GM21737 (cell line): Measurements from ENCODE around the gene ATG5.
"Not testable (repeated sequence)": the region's sequence is repeated elsewhere in the genome, so short reads cannot be mapped to it uniquely, and the experiment has no call there.

Experiments used
- ATAC-seq: cut with Tn5 transposase; IDR thresholded peaks from one replicate; pipeline ENCODE4 v1.9.1; 2021; ENCODE audit warnings: mild to moderate bottlenecking, moderate library complexity; ENCODE audit not compliant: unreplicated experiment

ATG5 gene

GRCh38 chr6:106315765-106316374, 9.7 kb downstream of the ATG5 start:
- ATAC-seq = no peak

DNA sequence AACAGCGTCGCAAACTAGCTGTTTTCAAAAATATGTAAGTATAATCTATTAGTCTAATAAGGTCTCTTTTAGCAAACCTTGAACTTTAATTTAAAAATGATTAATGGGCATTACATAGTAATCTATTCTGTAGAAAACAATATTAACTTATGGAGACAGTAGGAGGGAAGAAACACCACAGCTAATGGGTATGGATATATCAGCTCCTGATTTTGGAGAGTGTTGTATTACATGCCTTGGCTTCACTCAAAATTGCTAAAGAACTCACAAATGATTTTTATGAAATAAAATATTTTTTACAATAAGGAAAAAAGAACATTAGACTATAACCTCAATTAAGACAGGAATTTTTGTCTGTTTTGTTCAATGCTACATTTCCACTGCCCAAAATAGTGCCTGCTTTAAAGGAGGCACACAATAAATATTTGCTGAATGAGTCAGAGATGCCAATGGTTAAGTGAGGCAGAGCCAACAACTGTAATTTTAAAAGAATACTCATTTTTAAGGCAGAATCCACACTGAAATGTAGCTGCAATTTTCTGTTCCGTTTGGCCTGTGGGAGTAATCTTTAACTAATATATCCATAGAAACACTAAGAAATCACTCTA, 15.7 kb downstream of the ATG5 start:
- ATAC-seq = no peak

DNA sequence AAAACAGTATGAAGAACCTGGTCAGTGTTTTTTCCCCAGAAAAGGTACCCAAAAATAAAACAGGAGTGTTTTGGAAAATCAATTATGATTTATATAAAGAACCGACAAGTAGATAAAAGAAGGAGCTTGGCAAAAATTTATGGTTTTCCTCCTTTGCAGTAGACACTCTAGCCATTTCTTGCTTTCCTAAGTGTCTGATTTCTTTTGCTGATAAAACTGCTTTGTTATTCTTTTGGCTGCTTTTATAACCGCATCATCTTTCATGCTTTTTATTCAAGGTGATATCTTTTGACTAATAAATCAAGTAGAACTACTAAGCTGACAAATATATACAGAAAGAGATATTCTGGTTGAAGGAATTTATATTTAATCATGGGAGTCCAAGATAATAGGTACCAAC, 16.6 kb downstream of the ATG5 start:
- ATAC-seq = no peak

GRCh38 chr6:106305740-106306139, 19.8 kb downstream of the ATG5 start:
- ATAC-seq = no peak

- ATAC-seq = no peak
Measured at GRCh38 chr6:106300944-106301343, 24.6 kb downstream of the ATG5 start.

GRCh38 chr6:106300020-106300780, 25.4 kb downstream of the ATG5 start:
- ATAC-seq = no peak

DNA sequence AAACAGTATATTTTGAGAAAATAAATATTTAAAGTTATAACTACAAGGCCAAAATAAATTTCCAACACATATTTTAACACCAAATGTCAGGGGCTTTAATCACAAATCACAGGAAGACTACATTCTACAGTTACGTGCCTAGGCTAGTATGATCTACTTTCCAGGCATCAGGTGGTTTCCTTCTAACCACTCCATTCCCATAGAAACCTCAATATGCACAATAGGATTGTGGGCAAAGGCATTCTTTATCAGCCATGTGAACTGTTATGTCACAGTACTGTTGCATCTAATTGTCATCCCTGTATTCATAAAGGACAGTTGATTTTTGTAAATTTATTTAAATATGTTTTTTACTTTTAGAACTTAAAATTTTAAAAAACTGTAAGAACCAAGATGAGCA, 32.4 kb downstream of the ATG5 start:
- no peak for ATAC-seq

DNA sequence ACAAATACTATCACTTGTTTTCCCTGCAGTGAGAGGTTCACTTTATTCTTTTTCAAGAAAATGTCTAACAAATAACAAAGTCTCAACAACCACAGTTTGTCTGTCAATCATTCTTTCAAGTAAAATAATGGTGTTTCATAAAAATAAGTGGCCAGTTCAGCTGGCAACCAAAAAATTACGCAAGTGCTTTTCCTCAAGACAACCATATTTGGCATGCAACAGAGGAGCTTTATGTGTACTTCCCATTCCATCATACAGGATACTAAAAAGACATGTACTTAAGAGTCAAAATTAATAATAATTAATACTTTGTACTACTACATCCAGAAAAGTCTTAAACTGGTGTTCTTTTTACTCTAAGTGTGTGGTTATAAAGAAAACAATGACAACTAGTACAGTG, 34.6 kb downstream of the ATG5 start:
- no peak for ATAC-seq

- ATAC-seq = no peak
Measured at GRCh38 chr6:106290032-106290431, 35.5 kb downstream of the ATG5 start.

DNA sequence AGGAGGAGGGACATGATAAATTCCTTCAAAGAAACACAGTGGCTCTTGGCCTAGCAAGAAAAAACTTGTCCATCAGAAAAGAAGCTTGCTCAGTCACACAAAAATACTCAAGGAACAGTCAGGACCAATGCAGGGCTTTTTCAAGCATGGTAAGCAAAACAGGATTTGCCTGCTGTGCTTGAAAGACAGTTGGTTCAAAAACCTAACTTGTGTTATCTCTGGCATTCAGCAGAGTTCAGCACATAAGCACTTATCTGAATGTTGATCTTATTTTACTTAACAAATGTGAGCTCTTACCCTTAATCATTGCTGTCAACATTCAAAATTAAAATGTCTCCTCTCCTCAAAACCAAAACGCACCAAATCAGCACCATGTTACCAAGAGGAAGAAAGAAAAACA, 38.3 kb downstream of the ATG5 start:
- no peak for ATAC-seq

GRCh38 chr6:106286746-106287145, 38.8 kb downstream of the ATG5 start:
- ATAC-seq = no peak

GRCh38 chr6:106283481-106283880, 42.1 kb downstream of the ATG5 start:
- no peak for ATAC-seq

- no peak for ATAC-seq
Measured at GRCh38 chr6:106281661-106282060, 43.9 kb downstream of the ATG5 start.

DNA sequence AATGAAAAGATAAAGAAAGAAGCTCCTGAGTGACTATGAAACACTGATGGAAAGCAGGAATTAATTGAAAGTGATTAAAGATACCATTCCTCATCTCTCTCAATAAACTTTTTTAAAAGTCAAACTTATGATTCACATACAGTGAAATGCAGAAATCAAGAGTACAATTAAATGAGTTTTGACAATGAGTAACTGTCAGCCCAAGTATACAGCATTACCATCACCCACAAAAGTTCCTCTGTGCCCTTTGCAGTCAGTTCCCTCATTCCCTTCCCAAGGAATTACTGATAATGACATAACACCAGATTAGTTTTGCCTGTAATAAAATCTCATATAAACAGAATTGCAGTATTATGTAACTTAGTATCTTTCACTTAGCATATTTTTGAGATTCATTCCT, 44.5 kb downstream of the ATG5 start:
- no peak for ATAC-seq

DNA sequence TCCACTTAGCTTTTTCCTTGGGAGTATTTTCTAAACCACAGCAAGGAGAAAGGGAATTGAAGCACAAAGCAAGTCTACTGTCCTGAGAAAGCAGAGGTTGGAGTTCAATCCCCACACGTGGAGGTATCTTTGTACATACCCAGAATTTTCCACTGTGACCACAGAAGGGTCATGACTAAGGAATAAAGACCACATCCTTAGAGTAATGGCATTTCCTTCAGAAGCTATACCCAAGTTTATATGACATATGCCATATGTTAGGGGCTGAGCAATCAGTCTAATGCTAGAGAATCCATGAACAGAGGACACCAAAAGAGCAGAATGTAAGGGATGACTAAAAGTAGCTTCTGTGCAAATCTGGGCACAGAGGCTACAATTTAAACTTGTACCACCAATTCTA, 46.4 kb downstream of the ATG5 start:
- no peak for ATAC-seq

DNA sequence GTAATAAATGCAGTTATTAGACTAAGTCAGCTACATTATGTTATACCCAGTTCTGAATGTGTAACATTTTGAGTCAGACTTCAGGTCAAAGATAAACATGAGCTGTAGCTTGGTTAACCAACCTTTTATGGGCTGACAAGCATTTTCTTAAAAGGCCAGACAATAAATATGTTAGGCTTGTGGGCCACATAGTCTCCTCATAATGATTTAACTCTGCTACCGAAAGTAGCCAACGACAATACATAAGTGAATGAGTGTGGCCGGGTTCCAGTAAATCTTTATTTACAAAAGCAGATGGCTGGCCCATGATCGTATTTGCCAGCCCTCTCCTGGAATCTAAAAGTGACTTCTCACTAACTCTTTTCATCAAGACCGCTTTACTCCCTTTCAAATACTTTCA, 49.9 kb downstream of the ATG5 start:
- no peak for ATAC-seq

- no peak for ATAC-seq
Measured at GRCh38 chr6:106273087-106273486, 52.5 kb downstream of the ATG5 start.

DNA sequence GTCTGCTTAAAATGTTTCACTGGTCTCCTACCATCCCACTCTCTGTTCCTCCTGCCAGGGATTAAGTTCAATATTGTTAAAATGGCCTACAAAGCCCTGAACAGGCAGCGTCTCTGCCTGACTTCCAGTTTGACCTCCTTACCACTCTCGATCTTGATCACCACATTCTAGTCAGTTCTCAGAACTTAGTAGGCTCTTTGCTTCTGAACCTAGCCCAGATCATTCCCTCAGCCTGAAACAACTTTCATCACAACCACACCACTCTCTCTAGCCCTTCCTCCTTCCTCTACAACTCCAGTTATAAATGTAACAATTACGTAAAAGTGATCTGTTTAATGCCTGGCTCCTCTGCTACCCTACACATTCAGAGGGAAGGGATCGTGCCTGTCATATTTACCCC, 53.3 kb downstream of the ATG5 start:
- ATAC-seq = no peak

GRCh38 chr6:106270414-106270813, 55.1 kb downstream of the ATG5 start:
- no peak for ATAC-seq

DNA sequence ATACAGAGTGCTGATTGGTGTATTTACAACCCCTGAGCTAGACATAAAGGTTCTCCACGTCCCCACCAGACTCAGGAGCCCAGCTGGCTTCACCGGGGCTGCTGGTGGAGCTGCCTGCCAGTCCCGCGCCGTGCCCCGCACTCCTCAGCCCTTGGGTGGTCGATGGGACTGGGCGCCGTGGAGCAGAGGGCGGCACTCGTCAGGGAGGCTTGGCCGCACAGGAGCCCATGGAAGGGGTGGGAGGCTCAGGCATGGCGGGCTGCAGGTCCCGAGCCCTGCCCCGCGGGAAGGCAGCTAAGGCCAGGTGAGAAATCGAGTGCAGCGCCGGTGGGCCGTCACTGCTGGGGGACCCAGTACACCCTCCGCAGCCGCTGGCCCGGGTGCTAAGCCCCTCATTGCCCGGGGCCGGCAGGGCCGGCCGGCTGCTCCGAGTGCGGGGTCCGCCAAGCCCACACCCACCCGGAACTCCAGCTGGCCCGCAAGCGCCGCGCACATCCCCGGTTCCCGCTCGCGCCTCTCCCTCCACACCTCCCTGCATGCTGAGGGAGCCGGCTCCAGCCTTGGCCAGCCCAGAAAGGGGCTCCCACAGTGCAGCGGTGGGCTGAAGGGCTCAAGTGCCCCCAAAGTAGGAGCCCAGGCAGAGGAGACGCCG, 56.2 kb downstream of the ATG5 start:
- not testable (repeated sequence) for ATAC-seq

GRCh38 chr6:106268500-106268899, 57.1 kb downstream of the ATG5 start:
- ATAC-seq = not testable (repeated sequence)

GRCh38 chr6:106264433-106264832, 61.1 kb downstream of the ATG5 start:
- ATAC-seq = not testable (repeated sequence)
